ENCODE results near the gene RIMBP2.
"Not testable (repeated sequence)": the region's sequence is repeated elsewhere in the genome, so short reads cannot be mapped to it uniquely, and the experiment has no call there.

The RIMBP2 gene

DNA sequence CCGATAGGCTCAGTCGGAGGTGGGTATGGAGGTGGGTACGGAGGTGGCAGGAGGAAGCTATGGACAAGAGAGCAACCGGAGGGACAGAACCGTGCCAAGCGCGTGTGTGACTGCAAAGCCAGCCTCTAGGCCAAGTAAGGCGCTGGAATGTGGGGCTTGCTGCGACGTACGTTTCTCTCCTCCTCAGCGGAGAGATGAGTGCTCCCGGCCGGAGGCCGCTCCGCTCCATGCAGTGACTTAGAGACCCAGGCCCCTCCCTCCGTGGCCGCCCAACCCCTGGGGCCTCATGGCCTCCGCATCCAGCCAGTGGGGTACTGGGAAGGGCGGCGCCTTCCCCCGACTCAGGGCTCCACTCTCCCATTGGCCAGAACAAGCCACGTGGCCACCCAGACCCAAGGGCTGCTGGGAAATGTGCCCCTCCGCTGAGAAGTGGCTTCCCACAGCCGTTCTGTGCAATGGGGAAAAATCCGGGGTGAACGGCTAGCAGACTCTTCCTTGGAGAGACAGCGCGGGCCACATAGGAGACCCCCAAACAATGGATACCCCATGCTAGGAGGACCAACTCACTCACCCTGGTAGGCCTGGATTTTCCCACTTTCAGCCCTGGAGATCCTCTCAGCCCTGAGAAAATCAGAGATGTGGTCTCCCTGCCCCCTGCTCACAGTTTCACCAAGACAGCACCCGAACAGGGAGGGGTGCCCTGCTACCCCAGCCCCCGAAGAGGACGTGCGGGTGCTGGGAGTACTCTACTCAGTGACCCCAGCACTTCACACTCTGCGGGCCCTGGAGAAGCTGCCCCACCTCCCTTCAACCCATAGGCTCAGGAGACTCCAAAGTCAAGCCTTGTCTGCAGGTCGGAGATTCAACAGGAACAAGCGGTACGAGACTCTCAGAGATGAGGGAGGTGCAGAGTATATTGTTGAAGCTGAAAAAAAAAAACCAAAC is 66.7 kb downstream of the RIMBP2 start:
- Histone ChIP-seq H3K27me3 (ENCODE audit: insufficient read depth, low read depth) (no peaks in the 10 kb centered on the region), H2AFZ (ENCODE audit: low read depth) (no peak overlapping the region), H3K27ac (no peak overlapping the region), H3K4me2 (no peak overlapping the region), H4K20me1 (ENCODE audit: insufficient read depth) (no peaks in the 10 kb centered on the region), H3K9ac (no peak overlapping the region), H3K4me3 (IDR thresholded peaks at IDR 0.05; ENCODE audit: insufficient read depth, low read depth, low read length) (no peak overlapping the region), H3K36me3 (ENCODE audit: insufficient read depth) (no peaks in the 10 kb centered on the region), H3K79me2 (ENCODE audit: insufficient read depth, low read depth) (no peaks in the 10 kb centered on the region), H3K4me1 (ENCODE audit: low read depth, poor library complexity, severe bottlenecking) (no peaks in the 10 kb centered on the region)
- TF ChIP-seq CTCF (conservative IDR thresholded peaks at IDR 0.05; ENCODE audit: low read depth, low read length): no peak

- no peak overlapping the region for H3K27ac ChIP-seq
- no peaks in the 10 kb centered on the region for H3K79me2 ChIP-seq (ENCODE audit: insufficient read depth, low read depth)
- H3K9ac ChIP-seq: no peak overlapping the region
- H3K36me3 ChIP-seq (ENCODE audit: insufficient read depth): no peaks in the 10 kb centered on the region
- no peak overlapping the region for H2AFZ ChIP-seq (ENCODE audit: low read depth)
- no peak overlapping the region for H3K4me2 ChIP-seq
- no peak overlapping the region for H3K4me3 ChIP-seq (IDR thresholded peaks at IDR 0.05; ENCODE audit: insufficient read depth, low read depth, low read length)
- H4K20me1 ChIP-seq (ENCODE audit: insufficient read depth): no peaks in the 10 kb centered on the region
- no peak for TF ChIP-seq CTCF (conservative IDR thresholded peaks at IDR 0.05; ENCODE audit: low read depth, low read length)
- H3K27me3 ChIP-seq (ENCODE audit: insufficient read depth, low read depth): no peaks in the 10 kb centered on the region
- no peaks in the 10 kb centered on the region for H3K4me1 ChIP-seq (ENCODE audit: low read depth, poor library complexity, severe bottlenecking)
These were observed 68.3 kb downstream of the RIMBP2 start for GRCh38 chr12:130647814-130648213.

DNA sequence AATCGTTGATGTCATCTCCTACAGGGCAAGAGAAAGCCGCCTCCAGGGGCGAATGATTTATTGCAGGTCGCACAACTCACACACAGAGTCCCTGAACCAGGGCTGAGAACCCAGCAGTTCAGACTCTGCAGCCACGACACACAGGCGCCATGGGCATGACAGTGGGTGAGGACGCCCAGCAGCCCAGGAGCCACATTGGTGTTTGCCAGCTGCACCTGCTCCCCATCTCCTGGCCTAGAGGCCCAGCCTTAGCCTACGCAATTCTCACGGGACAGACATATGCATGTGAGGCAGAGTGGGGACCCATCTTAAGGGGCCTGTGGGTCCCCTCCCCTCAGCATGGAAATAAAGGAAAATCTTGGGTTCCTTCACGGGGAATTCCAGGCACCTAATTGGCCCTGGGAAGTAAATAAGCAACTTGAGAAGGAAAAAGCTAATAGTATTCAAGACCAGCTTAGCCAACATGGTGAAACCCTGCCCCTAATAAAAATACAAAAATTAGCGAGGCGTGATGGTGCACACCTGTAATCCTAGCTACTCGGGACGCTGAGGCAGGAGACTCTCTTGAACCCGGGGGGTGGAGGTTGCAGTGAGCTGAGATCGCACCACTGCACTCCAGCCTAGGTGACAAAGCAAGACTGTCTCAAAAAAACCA is 69.3 kb downstream of the RIMBP2 start:
- no peak for TF ChIP-seq CTCF (conservative IDR thresholded peaks at IDR 0.05; ENCODE audit: low read depth, low read length)
- Histone ChIP-seq H3K79me2 (ENCODE audit: insufficient read depth, low read depth) (no peaks in the 10 kb centered on the region), H3K9ac (no peak overlapping the region), H3K27ac (no peak overlapping the region), H3K36me3 (ENCODE audit: insufficient read depth) (no peaks in the 10 kb centered on the region), H3K27me3 (ENCODE audit: insufficient read depth, low read depth) (no peaks in the 10 kb centered on the region), H2AFZ (ENCODE audit: low read depth) (no peak overlapping the region), H3K4me1 (ENCODE audit: low read depth, poor library complexity, severe bottlenecking) (no peaks in the 10 kb centered on the region), H4K20me1 (ENCODE audit: insufficient read depth) (no peaks in the 10 kb centered on the region), H3K4me3 (IDR thresholded peaks at IDR 0.05; ENCODE audit: insufficient read depth, low read depth, low read length) (no peak overlapping the region), H3K4me2 (no peak overlapping the region)

- H3K4me2 ChIP-seq; H3K79me2 ChIP-seq (ENCODE audit: insufficient read depth, low read depth); H3K4me1 ChIP-seq (ENCODE audit: low read depth, poor library complexity, severe bottlenecking); H3K4me3 ChIP-seq (IDR thresholded peaks at IDR 0.05; ENCODE audit: insufficient read depth, low read depth, low read length); H3K9ac ChIP-seq; H4K20me1 ChIP-seq (ENCODE audit: insufficient read depth); H3K27me3 ChIP-seq (ENCODE audit: insufficient read depth, low read depth); H3K36me3 ChIP-seq (ENCODE audit: insufficient read depth); H2AFZ ChIP-seq (ENCODE audit: low read depth); H3K27ac ChIP-seq: not testable (repeated sequence)
These were observed 69.9 kb downstream of the RIMBP2 start for GRCh38 chr12:130646191-130646590.

- H3K36me3 ChIP-seq (ENCODE audit: insufficient read depth): no peaks in the 10 kb centered on the region
- no peak overlapping the region for H3K27ac ChIP-seq
- H3K4me2 ChIP-seq: no peak overlapping the region
- no peak overlapping the region for H2AFZ ChIP-seq (ENCODE audit: low read depth)
- H3K79me2 ChIP-seq (ENCODE audit: insufficient read depth, low read depth): no peaks in the 10 kb centered on the region
- no peaks in the 10 kb centered on the region for H3K4me1 ChIP-seq (ENCODE audit: low read depth, poor library complexity, severe bottlenecking)
- H3K9ac ChIP-seq: no peak overlapping the region
- H4K20me1 ChIP-seq (ENCODE audit: insufficient read depth): no peaks in the 10 kb centered on the region
- TF ChIP-seq CTCF (conservative IDR thresholded peaks at IDR 0.05; ENCODE audit: low read depth, low read length): no peak
- no peaks in the 10 kb centered on the region for H3K27me3 ChIP-seq (ENCODE audit: insufficient read depth, low read depth)
- H3K4me3 ChIP-seq (IDR thresholded peaks at IDR 0.05; ENCODE audit: insufficient read depth, low read depth, low read length): no peak overlapping the region
These were observed 70.3 kb downstream of the RIMBP2 start for GRCh38 chr12:130645751-130646150.
